HFF-Myc (cell line): ENCODE data around the gene CORO2A.
"Not testable (repeated sequence)": the region's sequence is repeated elsewhere in the genome, so short reads cannot be mapped to it uniquely, and the experiment has no call there.

ENCODE experiments used
- DNase-seq: peaks from one replicate; pipeline ENCODE4 v3.0.0-alpha.2; 2011; ENCODE audit warnings: low read depth; ENCODE audit errors: extremely low read depth
- H3K4me3 ChIP-seq: replicated peaks from 2 replicates; pipeline ENCODE4 v1.5.1; 2011; ENCODE audit warnings: low read depth, mild to moderate bottlenecking, control low read depth, low read length
- TF ChIP-seq, protein P1 (sequence below): IDR thresholded peaks from 2 replicates; pipeline ENCODE4 v1.5.1; 2012; ENCODE audit warnings: mild to moderate bottlenecking, low read depth, low read length, control low read depth; ENCODE audit errors: missing control alignments

Gene CORO2A

DNA sequence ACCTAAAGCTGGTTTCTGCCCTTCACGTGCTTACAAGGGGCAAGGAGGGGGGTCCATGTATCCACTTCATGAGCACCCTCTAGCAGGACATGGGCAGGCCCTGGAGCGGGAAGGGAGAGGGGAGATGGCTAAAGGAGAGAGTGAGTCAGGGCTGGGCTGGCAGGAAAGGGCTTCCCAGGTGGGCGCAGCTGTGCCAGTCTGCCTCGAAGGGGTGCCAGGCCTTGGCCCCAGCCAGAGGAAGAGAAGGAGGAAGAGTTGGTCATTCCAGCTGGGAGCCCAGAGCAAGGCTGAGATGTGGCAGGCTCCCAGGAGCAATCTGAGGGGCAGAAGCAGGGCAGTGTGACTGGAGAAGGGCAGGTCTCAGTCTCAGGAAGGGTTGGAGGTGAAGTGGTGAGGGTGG lies 98.1 kb downstream of the CORO2A start:
- TF ChIP-seq, protein P1, sequence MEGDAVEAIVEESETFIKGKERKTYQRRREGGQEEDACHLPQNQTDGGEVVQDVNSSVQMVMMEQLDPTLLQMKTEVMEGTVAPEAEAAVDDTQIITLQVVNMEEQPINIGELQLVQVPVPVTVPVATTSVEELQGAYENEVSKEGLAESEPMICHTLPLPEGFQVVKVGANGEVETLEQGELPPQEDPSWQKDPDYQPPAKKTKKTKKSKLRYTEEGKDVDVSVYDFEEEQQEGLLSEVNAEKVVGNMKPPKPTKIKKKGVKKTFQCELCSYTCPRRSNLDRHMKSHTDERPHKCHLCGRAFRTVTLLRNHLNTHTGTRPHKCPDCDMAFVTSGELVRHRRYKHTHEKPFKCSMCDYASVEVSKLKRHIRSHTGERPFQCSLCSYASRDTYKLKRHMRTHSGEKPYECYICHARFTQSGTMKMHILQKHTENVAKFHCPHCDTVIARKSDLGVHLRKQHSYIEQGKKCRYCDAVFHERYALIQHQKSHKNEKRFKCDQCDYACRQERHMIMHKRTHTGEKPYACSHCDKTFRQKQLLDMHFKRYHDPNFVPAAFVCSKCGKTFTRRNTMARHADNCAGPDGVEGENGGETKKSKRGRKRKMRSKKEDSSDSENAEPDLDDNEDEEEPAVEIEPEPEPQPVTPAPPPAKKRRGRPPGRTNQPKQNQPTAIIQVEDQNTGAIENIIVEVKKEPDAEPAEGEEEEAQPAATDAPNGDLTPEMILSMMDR, result no peak
- H3K4me3 ChIP-seq, result no peak overlapping the region
- no peak for DNase-seq

DNA sequence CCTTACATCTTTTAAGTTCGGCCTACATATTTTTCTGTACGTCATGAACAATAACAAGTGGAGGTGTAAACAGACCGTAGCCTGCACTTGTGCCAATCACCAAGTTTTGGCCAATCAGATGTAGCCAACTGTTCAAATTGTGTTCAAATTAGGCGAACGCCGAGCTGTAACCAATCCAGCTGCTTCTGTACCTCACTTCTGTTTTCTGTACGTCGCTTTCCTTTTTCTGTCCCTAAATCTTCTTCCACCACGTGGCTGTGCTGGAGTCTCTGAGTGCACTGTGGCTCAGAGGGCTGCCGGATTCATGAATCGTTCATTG lies 99.9 kb downstream of the CORO2A start:
- no peak for DNase-seq
- TF ChIP-seq, protein P1, result no peak
- no peak overlapping the region for H3K4me3 ChIP-seq

DNA sequence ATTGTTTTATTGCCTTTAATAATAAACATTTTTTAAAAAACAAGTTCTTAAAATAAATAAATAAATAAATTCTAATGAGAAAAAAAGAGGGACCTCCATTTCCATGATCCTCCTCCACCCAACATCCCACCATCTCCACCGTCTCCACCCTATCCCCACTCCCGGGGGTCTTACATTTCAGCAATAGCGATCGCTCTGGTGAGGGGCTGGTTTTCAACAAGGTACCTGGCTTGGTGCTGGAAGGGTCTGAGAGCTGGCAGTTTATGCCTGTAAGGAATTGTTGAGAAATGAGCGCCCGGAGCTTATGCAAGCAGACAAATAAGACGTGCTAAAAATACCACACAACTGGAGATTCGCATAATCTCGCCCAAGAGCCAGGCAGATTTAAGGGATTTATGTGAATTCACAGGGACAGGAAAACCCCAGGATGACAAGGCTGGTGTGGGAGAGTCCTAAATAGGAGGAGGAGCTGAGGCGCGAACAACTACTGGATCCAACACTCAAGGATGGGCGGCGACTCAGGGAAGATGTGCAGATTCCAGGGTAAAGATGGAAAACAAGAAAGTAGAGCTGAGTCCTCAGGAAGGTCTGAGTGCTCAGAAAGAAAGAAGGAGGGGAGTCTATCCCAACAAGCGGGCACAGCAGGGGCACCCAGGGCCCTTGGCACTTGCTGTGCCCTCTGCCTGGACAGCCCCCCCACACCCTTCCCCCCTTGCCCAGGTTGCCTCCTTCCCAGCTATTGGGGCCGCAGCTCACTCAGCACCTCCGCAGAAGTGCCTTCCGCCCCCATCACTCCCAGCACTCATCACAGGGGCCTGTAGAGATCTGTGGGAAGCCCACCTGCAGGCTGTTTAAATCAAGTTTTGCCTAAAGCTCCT lies 100.5 kb downstream of the CORO2A start:
- no peak for DNase-seq
- H3K4me3 ChIP-seq, result no peak overlapping the region
- TF ChIP-seq, protein P1, result no peak

DNA sequence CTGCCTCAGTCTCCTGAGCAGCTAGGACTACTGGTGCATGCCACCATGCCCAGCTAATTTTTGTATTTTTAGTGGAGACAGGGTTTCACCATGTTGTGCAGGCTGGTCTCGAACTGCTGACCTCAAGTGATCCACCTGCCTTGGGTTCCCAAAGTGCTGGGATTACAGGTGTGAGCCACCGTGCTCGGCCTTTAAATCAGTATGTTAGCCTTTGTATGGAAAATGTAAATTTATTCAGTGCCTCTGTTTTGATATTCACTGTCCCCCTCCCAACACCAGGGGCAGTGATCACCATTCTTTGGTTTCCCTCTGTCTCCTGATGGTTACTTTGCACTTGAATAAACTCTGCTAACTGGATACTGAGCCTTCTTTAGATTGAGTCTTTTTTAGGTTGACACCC lies 101.8 kb downstream of the CORO2A start:
- H3K4me3 ChIP-seq, DNase-seq: not testable (repeated sequence)

DNA sequence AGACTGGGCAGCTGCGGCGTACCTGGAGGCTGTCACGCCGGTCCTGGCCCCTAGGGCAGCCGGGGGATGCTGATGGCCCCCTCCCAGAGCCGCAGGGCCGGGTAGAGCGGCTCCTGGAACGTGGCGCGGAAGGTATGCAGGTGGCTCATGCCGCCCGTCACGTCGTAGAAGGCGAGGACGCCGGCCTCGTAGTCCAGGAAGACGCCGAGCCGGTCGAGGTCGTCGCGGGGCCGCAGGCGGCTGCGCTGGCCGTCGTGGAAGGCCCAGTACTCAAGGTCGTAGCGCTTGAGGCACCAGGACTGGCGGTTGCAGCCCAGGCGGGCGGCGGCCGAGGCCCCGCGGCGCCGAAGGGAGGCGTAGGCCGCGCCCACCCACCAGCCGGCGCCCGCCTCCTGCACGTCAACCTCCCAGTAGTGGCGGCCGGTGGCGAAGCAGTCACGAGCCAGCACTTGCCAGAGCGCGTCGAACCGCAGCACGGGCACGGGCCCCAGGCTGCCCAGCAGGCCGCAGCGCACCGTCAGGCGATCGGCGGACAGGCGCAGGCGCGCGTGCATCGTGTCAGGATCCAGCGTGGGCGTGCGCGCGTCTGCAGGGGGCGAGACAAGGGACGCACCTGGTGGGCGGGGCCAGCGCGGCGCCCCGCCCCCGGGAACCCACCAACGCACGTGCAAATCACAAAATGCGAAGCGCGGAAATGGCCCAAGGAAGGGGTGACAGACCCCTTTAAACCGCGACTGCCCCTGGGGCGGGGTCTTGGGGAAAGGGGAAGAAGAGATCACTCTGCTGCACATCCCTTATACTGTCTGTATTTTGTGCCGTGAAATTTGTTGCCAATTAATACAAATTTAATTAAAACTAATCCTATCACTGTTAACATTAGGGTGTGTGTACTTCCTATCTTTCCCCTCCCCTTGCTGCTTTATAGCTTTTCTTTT lies 104.8 kb downstream of the CORO2A start:
- no peak for DNase-seq
- TF ChIP-seq, protein P1, result no peak

DNA sequence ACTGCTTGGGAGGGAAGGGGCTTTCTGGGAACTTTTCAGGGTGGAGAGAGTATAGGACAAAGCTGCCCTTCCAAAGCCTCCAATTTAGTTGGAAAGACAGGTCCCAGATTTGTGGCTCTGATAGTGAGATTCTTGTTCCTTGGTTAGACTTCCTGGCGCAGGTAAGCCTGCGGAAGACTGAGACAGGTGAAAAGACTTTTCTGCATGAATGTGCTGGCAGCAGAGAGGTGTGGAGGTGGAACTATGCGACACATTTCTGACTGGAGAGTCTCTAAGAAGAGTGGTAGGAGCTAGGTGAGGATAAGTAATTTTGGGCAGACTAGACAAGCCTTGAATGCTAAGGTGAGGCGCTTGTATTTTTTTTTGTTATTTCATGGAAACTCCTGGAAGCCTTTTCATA lies 106.0 kb downstream of the CORO2A start:
- TF ChIP-seq, protein P1, result no peak
- H3K4me3 ChIP-seq, result no peak overlapping the region
- no peak for DNase-seq

More for the DNA sequence above, 104.8 kb downstream of the CORO2A start:
- no peak overlapping the region for H3K4me3 ChIP-seq

DNA sequence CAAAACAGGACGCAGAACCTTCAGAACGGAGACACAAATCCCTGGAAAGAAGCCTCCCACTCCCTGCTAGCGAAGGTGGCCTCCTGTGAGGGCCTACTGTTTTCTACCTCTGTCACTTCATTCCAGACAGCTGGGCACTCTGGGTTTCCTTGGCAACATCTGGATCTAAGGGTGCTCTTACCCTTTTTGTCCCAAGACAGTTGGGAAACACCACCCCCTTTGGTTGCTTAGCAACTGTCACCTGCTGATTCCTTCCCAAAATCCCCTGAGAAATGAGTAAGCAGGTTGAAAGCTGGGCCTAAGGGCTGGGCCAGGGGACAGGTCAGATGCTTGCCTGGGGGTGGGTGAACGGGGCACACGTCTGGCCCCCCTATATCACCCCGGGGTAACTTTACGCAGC lies 106.5 kb downstream of the CORO2A start:
- no peak overlapping the region for H3K4me3 ChIP-seq
- TF ChIP-seq, protein P1, result no peak
- DNase-seq, result no peak
